ENCODE data around the gene SMYD4. TPM values are rescaled to one million over a fixed set of nuclear protein-coding genes. Genes with fewer than 3 reads are reported as not detected.

SMYD4 gene
- total RNA-seq, 1 donor from 2014 or later, result 7.6 TPM

DNA sequence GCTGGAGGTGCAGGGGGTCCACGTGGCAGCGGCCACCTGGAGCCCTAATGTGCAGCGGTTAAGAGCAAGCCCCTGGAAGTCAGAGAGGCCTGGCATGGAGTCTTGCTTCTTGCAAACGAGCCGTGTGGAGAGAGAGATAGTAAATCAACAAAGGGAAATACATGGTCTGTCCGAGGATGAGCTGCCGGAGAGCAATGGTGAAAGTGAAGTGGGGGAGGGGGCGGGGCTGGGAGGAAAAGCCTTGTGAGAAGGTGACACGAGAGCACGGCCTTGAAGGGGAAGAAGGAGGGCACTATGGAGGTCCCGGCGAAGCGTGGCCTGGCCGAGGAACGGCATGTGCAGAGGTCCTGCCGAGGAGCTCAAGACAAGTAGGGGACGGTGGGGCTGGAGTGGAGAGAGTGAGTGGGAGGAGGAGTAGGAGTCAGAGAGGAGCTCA is 73.9 kb downstream of the SMYD4 start:
- TF ChIP-seq, protein P1, sequence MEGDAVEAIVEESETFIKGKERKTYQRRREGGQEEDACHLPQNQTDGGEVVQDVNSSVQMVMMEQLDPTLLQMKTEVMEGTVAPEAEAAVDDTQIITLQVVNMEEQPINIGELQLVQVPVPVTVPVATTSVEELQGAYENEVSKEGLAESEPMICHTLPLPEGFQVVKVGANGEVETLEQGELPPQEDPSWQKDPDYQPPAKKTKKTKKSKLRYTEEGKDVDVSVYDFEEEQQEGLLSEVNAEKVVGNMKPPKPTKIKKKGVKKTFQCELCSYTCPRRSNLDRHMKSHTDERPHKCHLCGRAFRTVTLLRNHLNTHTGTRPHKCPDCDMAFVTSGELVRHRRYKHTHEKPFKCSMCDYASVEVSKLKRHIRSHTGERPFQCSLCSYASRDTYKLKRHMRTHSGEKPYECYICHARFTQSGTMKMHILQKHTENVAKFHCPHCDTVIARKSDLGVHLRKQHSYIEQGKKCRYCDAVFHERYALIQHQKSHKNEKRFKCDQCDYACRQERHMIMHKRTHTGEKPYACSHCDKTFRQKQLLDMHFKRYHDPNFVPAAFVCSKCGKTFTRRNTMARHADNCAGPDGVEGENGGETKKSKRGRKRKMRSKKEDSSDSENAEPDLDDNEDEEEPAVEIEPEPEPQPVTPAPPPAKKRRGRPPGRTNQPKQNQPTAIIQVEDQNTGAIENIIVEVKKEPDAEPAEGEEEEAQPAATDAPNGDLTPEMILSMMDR (IDR thresholded peaks at IDR 0.05), result no peak
- H3K9me3 ChIP-seq, result no peaks in the 10 kb centered on the region
- no peak overlapping the region for H3K27ac ChIP-seq
- no peaks in the 10 kb centered on the region for H3K4me1 ChIP-seq
- no peak overlapping the region for H3K4me3 ChIP-seq
- no peaks in the 10 kb centered on the region for H3K27me3 ChIP-seq
- intact Hi-C loops (cut with DNase I), result no loop called here
- H3K36me3 ChIP-seq, result no peaks in the 10 kb centered on the region
- DNase-seq (ENCODE audit: low spot score in 2 of 2), result no peak

GRCh38 chr17:1755252-1755826 is 74.4 kb downstream of the SMYD4 start:
- intact Hi-C loops (cut with DNase I), result no loop called here
- Histone ChIP-seq H3K9me3 (no peaks in the 10 kb centered on the region), H3K4me3 (no peak overlapping the region), H3K27me3 (no peaks in the 10 kb centered on the region), H3K36me3 (no peaks in the 10 kb centered on the region), H3K4me1 (no peaks in the 10 kb centered on the region), H3K27ac (no peak overlapping the region)
- TF ChIP-seq, protein P1 (IDR thresholded peaks at IDR 0.05), result no peak
- no peak for DNase-seq (ENCODE audit: low spot score in 2 of 2)

GRCh38 chr17:1754430-1755112 is 75.1 kb downstream of the SMYD4 start:
- TF ChIP-seq, protein P1 (IDR thresholded peaks at IDR 0.05), result no peak
- no peaks in the 10 kb centered on the region for H3K4me1 ChIP-seq
- no peaks in the 10 kb centered on the region for H3K36me3 ChIP-seq
- H3K27me3 ChIP-seq, result no peaks in the 10 kb centered on the region
- no peak overlapping the region for H3K27ac ChIP-seq
- no peak for DNase-seq (ENCODE audit: low spot score in 2 of 2)
- H3K9me3 ChIP-seq, result no peaks in the 10 kb centered on the region
- intact Hi-C loops (cut with DNase I), result no loop called here
- H3K4me3 ChIP-seq, result no peak overlapping the region

GRCh38 chr17:1753767-1754429 is 75.8 kb downstream of the SMYD4 start:
- no peak for DNase-seq (ENCODE audit: low spot score in 2 of 2)
- no peaks in the 10 kb centered on the region for H3K4me1 ChIP-seq
- no peak overlapping the region for H3K4me3 ChIP-seq
- no peaks in the 10 kb centered on the region for H3K36me3 ChIP-seq
- H3K27me3 ChIP-seq, result no peaks in the 10 kb centered on the region
- intact Hi-C loops (cut with DNase I), result no loop called here
- H3K9me3 ChIP-seq, result no peaks in the 10 kb centered on the region
- TF ChIP-seq, protein P1 (IDR thresholded peaks at IDR 0.05), result no peak
- H3K27ac ChIP-seq, result no peak overlapping the region

DNA sequence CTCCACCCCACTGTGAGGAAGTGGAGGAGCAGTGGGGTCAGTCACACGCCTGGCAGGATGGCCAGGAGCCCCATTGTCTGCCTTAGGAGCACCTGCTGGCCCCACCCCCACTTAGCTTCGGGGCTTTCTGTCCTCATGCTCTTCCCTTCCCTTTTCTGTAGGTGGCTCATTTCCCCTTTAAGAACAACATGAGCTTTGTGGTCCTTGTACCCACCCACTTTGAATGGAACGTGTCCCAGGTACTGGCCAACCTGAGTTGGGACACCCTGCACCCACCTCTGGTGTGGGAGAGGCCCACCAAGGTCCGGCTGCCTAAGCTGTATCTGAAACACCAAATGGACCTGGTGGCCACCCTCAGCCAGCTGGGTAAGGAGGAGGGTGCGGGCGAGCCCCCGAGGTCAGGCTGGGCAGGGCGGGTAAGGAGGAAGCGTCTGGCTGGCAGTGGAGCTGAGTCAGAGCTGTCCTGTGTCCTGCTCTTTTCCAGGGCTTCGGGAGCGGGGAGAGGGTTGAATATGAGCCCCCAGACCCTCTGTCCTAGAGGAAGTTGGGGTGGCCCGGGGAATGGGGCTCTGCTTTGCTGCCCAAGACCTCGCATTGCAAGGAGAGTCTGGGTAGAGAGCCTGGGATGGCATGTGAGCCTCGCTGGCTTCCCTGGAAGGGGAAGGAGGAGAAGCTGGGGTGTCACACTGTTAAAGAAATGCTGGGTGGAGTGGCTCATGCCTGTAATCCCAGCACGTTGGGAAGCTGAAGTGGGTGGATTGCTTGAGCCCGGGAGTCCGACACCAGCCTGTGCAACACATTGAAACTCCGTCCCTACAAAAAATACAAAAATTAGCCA is 77.1 kb downstream of the SMYD4 start:
- intact Hi-C loops (cut with DNase I), result no loop called here
- Histone ChIP-seq H3K4me3 (peak overlapping the region in 1 of 2 donors; percentile 11), H3K9me3 (no peaks in the 10 kb centered on the region), H3K27ac (peak overlapping the region; percentile 5 to 11), H3K4me1 (no peaks in the 10 kb centered on the region), H3K27me3 (no peaks in the 10 kb centered on the region), H3K36me3 (no peaks in the 10 kb centered on the region)
- DNase-seq (ENCODE audit: low spot score in 2 of 2), result no peak
- TF ChIP-seq, protein P1 (IDR thresholded peaks at IDR 0.05), result no peak

All from ascending aorta (tissue), 2 donors.